ENCODE data around the gene ASB2. TPM values are rescaled to one million over a fixed set of nuclear protein-coding genes. Genes with fewer than 3 reads are reported as not detected.
A peak's percentile ranks its signal among the peaks of the same experiment; 100 is the strongest.

Gene ASB2
- total and polyA plus RNA-seq, 2 of the 13 experiments (the other 11 are each of a cell fraction or from before 2014, with no cell fraction given) = 0.82 to 4.1 TPM

GRCh38 chr14:93998871-93999403, 22.6 kb upstream of the ASB2 start (continued):
- TF ChIP-seq ZNF512B (CRISPR knock-in tag; IDR thresholded peaks at IDR 0.05; ENCODE audit: borderline replicate concordance) = no peak
- peak; percentile 47 for TF ChIP-seq ZNF687 (CRISPR knock-in tag; IDR thresholded peaks at IDR 0.05)
- TF ChIP-seq ZNF430 (CRISPR knock-in tag; IDR thresholded peaks at IDR 0.05) = no peak
